ENCODE measurements around the gene HNRNPF.
A peak's percentile ranks its signal among the peaks of the same experiment; 100 is the strongest.

The HNRNPF gene

DNA sequence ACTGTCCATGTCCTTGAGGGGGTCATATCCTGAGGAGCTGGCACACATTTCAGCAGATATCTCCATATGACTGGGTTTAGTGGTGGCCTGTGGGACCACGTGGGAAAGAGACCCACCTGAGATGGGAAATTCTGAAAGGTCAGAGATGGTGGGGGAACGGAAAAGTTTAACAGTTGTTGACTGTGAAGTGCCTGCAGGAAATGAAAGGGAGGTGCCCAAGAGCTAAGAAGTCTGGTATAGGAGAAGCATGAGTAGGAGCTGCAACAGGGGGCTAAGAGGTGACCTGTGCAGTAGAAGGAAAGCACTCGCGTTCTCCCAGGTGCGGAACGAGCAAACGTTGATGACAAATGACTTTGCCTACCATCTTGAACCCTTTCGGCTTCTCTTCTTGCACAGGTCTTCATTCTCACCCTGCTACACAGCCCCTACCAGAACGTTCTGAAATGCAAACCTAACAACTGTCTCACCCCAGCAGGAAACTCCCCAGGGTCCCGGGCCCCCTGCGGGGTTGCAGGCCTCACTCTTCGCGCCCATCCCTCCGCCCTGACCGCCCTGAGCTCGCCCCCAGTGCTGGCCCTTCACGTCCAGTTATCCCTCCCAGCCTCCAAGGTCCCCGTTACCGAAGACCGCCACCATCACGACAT, 47.3 kb downstream of the HNRNPF start:
- in situ Hi-C loops (cut with HindIII; ENCODE audit: low pct_ligation_motif_present, low pct_unique_long_range_greater_than_20kb, low sequenced_read_pairs): no loop called here
- DNase-seq: no peak

DNA sequence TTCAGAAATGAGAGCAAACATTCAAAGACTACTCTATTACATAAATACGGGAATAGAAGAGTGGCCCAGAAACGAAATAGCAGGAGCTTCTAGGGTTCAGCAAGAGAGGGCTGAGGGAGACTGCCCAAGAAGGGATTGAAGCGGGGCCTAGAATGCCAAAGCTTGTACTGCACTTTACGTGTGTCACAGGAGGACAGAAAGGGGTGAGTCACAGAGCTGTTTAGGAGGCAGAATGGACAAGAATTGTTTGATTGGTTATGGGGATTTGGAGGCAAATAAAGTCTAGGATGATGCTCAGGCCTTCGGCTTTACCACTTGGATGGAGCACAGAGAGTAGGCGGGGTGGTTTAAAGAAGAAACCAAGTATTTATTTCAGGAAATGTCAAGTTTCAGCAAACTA, 48.9 kb downstream of the HNRNPF start:
- no peak for DNase-seq
- in situ Hi-C loops (cut with HindIII; ENCODE audit: low pct_ligation_motif_present, low pct_unique_long_range_greater_than_20kb, low sequenced_read_pairs): no loop called here

DNA sequence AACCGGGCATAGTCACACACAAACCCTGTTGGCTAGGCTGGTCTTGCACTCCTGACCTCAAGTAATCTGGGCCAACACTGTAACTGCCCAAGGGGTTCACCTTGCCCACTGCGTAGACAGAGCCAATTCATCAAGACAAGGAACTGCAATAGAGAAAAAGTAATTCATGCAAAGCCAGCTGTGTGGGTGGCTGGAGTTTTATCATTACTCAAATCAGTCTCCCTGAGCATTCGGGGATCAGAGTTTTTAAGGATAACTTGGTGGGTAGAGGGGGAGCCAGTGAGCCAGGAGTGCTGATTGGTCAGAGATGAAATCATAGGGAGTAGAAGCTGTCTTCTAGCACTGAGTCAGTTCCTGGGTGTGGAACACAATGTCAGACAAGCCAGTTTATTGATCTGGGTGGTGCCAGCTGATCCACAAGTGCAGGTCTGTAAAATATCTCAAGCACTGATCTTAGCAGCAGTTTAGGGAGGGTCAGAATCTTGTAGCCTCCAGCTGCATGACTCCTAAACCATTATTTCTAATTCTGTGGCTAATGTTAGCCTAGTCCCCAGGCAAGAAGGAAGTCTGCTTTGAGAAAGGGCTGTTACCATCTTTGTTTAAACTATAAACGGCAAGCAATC, 53.1 kb downstream of the HNRNPF start:
- DNase-seq: peak; percentile 72
- in situ Hi-C loops (cut with HindIII; ENCODE audit: low pct_ligation_motif_present, low pct_unique_long_range_greater_than_20kb, low sequenced_read_pairs): no loop called here

DNA sequence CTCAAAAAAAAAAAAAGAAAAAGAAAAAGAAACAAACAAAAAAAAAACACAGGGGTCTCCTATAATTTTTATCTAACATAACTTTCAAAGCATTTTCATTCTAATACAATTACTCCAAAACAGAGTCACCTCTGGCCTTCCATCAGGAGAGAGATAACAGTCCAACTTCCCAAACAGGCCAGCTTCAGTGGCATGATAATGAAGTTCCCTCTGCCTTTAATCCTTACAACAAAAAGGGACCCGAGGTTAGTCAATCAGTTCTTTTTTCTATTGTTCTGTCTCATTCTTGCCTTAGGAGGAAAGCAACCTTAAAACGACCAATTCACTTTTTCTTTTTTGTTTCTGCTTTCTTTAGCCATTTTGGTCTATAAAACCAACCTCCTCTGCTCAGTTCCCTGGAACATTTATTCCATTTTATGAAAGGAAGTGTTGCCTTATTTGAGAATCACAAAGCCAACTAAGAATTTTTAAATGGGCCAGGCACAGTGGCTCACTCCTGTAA, 54.1 kb downstream of the HNRNPF start:
- DNase-seq: no peak
- in situ Hi-C loops (cut with HindIII; ENCODE audit: low pct_ligation_motif_present, low pct_unique_long_range_greater_than_20kb, low sequenced_read_pairs): no loop called here

DNA sequence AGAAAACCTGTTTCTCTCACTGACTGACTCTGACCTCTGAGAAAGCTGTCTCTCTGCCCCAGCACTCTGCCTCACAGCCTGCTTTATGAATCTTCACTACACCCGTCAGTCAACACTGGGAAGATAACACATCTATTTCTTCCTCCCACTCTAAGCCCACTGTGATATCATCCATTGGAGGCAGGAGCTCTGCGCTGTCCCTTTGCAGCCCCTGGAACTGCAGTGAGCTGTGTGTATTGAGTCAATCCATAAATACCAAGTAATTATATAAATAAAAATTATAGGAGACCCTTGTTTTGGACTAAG, 54.7 kb downstream of the HNRNPF start:
- DNase-seq: no peak
- in situ Hi-C loops (cut with HindIII; ENCODE audit: low pct_ligation_motif_present, low pct_unique_long_range_greater_than_20kb, low sequenced_read_pairs): no loop called here

DNA sequence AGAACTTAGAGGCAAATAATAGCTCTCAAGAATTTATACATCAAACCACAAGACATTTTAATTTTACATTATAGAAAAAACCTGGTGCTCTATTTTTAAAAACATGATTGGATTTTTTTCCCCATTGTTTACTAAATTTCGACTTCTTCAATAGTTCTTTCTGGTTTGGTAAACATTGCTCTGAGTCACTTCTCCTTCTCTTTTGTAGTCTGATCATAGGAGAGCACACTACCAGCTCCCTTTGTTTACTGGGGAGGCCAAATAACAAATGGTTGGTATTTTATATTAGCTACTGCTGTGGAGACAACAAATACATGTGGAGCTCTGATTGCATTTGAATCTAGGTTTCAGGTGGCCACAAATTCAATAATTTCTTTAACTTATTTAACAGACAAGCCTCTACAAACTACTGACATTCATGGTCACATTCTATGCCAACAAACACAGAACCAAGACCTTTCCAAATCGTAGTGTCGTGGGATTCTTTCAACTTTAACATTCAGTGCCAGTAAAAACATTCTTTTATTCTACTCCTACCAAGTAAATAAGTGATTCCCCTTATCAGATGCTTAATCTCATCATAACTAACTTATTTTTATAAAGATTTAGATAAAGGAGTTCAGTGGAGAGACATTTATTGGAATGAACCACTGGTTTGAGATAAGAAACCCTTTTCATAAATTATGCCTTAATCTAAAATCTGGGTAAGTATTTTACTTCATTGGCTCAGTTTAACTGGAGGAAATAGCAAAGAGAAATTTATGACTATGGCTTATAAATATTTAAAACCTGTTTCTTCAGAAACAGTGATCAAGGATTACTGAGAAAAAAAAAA, 55.3 kb downstream of the HNRNPF start:
- DNase-seq: no peak

DNA sequence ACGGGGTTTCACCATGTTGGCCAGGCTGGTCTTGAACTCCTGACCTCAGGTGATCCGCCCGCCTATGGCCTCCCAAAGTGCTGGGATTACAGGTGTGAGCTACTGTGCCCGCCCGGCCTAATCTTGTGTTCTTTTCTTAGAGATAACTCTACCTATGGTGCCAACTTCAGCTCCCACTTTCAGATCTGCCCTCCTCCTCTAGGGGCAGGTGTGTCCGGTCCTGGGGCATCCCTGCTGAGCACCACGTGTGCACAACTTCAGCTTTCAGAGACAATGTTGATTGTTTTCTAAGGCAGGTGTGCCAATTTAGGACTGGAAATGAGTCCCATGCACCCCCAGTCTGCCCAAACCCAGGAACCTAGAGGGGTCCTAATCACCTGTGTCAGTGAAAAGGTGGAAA, 56.0 kb downstream of the HNRNPF start:
- in situ Hi-C loops (cut with HindIII; ENCODE audit: low pct_ligation_motif_present, low pct_unique_long_range_greater_than_20kb, low sequenced_read_pairs): no loop called here
- DNase-seq: no peak

More for the DNA sequence above, 55.3 kb downstream of the HNRNPF start:
- in situ Hi-C loops (cut with HindIII; ENCODE audit: low pct_ligation_motif_present, low pct_unique_long_range_greater_than_20kb, low sequenced_read_pairs): no loop called here

DNA sequence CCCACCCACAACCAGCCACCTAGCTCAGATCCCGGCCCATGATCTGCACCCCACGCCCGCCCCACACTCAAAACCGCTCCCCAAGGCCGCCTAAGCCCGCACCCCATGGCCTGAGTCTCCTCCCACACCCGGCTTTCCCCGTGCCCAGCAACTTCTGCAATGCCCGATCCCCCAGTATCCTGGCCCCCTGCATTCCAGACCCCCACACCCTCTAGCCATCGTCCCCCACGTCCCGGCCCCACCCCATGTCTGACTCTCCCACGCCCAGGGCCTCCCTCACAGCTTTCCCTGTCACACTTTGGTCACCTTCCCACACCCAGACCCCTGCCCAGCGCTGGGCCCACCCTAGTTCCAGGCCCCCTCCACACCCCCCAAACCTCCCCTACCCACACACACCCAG, 57.7 kb downstream of the HNRNPF start:
- DNase-seq: no peak
- in situ Hi-C loops (cut with HindIII; ENCODE audit: low pct_ligation_motif_present, low pct_unique_long_range_greater_than_20kb, low sequenced_read_pairs): no loop called here

DNA sequence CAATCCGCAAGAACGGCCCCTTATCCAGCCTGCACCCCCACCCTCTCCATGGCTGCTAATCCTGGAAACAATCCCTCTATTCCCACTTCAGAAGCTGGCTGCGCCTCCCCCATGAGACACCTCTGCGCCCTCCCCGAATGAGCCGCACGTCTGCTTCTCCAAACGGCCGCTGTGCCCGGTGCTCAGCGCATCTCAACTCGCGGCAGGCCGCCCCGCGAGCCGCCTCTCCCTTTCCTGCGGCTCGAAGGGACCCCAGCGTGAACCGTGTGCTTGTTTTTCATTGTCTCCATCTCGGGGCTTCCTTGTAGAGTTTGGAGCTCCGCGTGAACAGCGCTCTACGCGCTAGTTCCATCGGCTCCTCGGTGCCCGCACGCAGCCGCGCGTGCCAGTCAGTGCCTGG, 58.3 kb downstream of the HNRNPF start:
- in situ Hi-C loops (cut with HindIII; ENCODE audit: low pct_ligation_motif_present, low pct_unique_long_range_greater_than_20kb, low sequenced_read_pairs): no loop called here
- no peak for DNase-seq

DNA sequence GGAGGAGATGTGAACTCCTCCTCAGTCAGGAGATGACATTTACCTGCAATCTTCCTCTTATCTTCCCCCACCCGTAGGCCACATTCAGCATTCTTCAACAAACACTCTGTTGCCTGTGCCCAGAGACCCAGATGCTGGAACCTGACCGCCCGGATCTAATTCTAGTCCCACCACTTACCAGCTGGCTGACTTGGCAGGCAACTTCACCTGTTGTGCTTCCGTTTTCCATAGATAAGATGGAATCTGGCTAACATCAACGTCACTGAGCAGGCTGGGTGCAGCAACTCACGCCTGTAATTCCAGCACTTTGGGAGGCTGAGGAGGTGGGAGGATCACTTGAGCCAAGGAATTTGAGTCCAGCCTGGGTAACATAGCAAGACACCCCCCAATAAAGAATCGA, 58.8 kb downstream of the HNRNPF start:
- in situ Hi-C loops (cut with HindIII; ENCODE audit: low pct_ligation_motif_present, low pct_unique_long_range_greater_than_20kb, low sequenced_read_pairs): no loop called here
- no peak for DNase-seq

DNA sequence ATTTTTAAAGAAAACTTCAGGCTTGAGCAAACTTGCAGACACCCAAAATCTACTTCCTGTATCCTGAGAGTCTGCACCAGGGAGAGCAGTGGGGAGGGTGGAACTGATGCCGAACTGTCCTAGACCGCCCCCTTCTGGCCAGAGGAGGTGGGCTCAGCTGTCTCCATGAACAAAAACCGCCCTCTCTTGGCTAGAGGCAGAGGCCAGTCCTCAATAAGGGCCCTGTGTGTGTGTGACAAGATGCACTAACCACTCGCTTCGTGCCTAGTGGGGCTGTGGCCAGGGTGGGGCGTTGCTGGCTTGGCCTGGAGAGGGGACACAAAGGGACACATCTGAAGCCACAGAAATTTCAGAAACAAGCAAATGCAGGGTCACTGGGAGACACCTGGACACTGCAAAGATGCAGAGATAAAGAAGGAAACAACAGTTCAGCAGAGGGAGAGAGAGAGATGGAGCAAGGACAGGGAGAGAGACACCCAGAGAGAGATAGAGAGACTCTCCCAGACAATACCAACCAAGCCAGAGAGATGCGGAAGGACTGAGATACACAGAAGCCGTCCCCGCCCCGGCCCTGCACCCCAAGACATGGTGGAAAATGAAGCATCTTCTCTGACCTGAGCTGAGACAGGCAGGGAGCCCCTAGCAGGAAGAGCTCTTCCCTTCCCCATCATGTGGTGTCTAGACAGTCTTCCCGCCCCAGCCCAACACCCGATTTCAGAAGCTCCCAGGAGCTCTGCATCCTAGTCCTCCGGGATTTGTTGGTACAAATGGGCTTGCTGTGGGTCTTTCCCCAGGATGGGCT, 60.3 kb downstream of the HNRNPF start:
- in situ Hi-C loops (cut with HindIII; ENCODE audit: low pct_ligation_motif_present, low pct_unique_long_range_greater_than_20kb, low sequenced_read_pairs): no loop called here
- peak; percentile 85 for DNase-seq

DNA sequence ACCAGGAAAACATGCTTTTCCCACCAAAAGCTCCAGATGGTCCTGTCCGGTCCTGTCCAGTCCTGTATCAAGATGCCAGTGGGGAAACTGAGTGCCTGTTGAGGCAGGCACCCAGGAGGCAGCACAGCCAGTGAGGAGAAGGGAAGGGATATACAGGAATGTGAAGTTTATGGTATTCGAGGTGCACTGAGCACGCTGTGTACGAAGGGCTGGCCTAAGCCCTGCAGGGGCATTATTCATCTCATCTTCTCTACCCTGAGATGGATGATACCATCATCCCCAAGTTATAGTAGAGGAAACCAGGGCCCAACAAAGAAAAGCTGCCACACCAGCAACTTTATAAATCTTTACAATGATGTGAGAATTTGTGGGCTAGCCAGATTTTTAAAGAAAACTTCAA, 61.0 kb downstream of the HNRNPF start:
- in situ Hi-C loops (cut with HindIII; ENCODE audit: low pct_ligation_motif_present, low pct_unique_long_range_greater_than_20kb, low sequenced_read_pairs): no loop called here
- DNase-seq: no peak

DNA sequence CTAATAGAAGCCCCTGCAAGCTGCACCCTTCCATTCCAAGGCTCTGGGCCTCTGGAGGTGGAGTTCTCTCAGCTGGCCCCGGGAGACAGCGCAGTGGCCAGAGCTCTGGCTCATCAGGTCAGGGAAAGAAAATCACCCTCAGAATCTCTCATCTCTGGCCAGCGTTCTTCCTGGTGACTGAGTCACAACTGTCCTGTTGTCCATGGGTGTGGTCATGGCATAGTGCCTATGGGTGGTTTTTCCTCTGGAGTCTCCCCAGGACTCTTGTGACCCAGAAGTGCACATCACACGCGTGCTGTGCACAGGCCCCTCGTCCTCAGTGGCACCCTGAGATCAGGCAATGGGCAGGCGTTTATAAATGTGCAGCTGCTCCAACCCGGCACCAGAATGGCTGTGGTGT, 64.9 kb downstream of the HNRNPF start:
- in situ Hi-C loops (cut with HindIII; ENCODE audit: low pct_ligation_motif_present, low pct_unique_long_range_greater_than_20kb, low sequenced_read_pairs): no loop called here

DNA sequence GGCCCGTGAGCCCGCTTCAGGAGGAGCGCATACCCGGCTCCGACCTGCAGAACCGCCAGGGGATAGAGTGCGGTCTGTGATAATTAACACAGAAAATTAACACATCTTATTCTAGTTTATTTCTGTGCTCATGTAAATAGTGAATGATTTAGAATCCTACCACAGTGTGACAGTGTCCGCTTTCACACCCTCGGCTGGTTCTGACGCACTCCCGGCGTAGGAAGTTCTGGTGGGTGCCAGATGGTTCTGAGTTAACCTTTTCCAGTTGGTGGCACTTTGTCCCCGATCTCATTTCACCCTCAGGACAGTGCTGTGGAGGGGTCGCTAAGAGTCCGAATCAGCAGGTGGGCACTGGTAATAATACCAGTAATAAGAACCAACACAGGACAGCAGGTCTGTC, 65.9 kb downstream of the HNRNPF start:
- in situ Hi-C loops (cut with HindIII; ENCODE audit: low pct_ligation_motif_present, low pct_unique_long_range_greater_than_20kb, low sequenced_read_pairs): no loop called here
- DNase-seq: no peak

More for the DNA sequence above, 64.9 kb downstream of the HNRNPF start:
- no peak for DNase-seq

DNA sequence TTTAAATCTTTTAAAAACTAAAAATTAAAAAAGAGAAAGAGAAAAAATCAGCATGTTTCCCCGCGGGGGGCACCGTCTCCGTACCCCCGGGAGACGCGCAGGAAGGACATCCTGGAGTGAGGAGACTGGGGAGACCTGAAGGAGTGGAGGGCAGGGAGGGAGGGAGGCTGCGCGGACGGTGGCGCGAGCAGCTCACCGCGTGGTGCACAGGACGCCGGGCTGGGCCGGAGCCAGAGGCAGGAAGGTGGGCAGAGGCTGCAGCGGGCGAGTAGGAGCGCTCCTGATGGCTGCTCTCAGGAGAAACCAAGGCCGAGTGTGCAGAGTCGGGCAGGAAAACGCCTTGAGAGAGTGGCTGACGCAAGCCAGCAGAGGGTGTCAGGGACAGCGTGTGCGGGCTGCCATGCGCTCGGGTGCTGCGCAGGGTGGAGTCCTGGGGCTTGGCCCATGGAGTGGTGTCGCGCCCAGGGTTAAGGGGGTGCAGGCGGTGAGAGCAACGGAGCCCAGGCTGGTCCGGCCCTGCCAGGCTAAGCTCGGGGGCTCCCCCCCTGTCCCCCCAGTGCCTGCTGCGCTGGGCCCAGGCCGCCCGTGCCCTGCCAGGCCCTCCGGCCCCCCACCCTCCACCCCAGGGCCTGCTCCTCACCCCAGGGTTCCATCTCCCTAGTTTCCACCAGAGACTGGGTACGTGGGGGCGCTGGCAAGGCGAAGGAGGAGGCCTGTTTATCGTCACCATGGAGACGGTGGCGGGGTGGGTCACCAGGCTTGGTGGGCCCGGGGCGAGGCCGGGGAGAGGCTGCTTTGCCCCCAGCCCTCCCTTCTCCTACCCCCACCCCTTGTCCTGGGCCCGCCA, 66.5 kb downstream of the HNRNPF start:
- in situ Hi-C loops (cut with HindIII; ENCODE audit: low pct_ligation_motif_present, low pct_unique_long_range_greater_than_20kb, low sequenced_read_pairs): no loop called here

DNA sequence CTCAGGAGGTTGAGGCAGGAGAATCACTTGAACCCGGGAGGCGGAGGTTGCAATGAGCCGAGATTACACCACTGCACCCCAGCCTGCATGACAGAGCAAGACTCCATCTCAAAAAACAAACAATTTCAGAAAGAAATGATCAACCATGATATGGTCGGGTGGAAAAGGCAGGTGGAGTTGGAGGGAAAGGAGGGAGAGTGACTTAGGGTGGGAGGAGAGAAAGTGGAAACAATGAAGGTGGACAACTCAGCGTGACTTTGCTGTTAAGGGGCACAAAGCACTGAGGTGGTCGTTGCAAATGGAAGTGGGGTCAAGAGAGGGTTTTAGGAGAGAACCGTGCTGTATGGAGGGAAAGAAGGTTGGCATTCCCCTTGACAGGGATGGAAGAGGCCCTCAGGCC, 67.5 kb downstream of the HNRNPF start:
- in situ Hi-C loops (cut with HindIII; ENCODE audit: low pct_ligation_motif_present, low pct_unique_long_range_greater_than_20kb, low sequenced_read_pairs): no loop called here

More for the DNA sequence above, 66.5 kb downstream of the HNRNPF start:
- DNase-seq: no peak

DNA sequence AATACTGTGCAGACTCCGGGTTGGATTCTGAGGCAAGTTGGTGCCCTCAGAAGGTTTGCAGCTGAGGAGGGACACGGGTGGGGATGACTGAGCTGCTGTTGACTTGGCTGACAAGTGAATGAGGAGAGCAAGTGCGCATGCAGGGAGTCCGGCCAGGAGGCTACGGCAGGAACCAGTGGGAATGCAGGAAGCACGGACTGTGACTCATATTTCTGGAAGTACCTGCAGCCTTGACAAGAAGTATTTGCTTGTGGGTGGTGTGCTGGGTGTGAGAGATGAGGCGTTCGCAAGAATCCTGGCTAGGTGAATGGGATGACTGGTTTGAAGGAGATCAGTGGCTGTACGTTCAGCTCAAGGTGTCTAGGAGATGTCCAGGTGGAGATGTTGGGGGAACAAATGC, 68.4 kb downstream of the HNRNPF start:
- DNase-seq: peak; percentile 64
- in situ Hi-C loops (cut with HindIII; ENCODE audit: low pct_ligation_motif_present, low pct_unique_long_range_greater_than_20kb, low sequenced_read_pairs): no loop called here

More for the DNA sequence above, 67.5 kb downstream of the HNRNPF start:
- no peak for DNase-seq

DNA sequence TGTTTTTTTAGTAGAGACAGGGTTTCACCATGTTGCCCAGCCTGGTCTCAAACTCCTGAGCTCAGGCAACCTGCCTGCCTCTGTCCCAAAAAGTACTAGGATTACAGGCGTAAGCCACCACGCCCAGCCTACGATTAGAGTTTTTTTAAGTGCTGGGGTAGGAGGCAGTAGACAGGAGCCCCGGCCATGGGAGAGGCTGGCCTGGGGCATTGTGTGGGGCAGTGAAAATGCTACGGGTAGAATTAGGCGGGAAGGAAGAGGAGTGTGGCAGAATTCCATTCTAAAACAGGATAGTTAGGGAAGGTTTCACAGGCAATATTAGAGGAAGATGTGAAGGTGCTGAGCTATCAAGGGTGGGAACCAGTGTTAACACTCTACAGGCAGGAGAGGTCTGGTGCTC, 68.9 kb downstream of the HNRNPF start:
- no peak for DNase-seq
- in situ Hi-C loops (cut with HindIII; ENCODE audit: low pct_ligation_motif_present, low pct_unique_long_range_greater_than_20kb, low sequenced_read_pairs): no loop called here
